ENCODE data around the gene SMAD9. TPM values are rescaled to one million over a fixed set of nuclear protein-coding genes. Genes with fewer than 3 reads are reported as not detected.

Gene SMAD9
- total and polyA plus RNA-seq, 2 of the 13 experiments (the other 11 are each of a cell fraction or from before 2014, with no cell fraction given), result 4.2 to 7.7 TPM

- TF ChIP-seq ZBTB40 (IDR thresholded peaks at IDR 0.05), result no peak
- TF ChIP-seq ZBTB40 (CRISPR knock-in tag; IDR thresholded peaks at IDR 0.05), result no peak
- peak; percentile 34 to 54; a peak in 1 of 4 replicates for TF ChIP-seq HMGXB4 (CRISPR knock-in tag; IDR thresholded peaks at IDR 0.05; ENCODE audit: borderline replicate concordance in 1 of 2, low read depth in 1 of 2)
- TF ChIP-seq, protein P1, sequence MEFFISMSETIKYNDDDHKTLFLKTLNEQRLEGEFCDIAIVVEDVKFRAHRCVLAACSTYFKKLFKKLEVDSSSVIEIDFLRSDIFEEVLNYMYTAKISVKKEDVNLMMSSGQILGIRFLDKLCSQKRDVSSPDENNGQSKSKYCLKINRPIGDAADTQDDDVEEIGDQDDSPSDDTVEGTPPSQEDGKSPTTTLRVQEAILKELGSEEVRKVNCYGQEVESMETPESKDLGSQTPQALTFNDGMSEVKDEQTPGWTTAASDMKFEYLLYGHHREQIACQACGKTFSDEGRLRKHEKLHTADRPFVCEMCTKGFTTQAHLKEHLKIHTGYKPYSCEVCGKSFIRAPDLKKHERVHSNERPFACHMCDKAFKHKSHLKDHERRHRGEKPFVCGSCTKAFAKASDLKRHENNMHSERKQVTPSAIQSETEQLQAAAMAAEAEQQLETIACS (CRISPR knock-in tag; IDR thresholded peaks at IDR 0.05), result no peak
- peak; percentile 23; the same call in 1 of the 2 replicates for TF ChIP-seq KAT8 (CRISPR knock-in tag; IDR thresholded peaks at IDR 0.05)
- TF ChIP-seq PHB2 (IDR thresholded peaks at IDR 0.05; ENCODE audit: partially characterized antibody), result no peak
- TF ChIP-seq RBFOX2 (IDR thresholded peaks at IDR 0.05; ENCODE audit: low read depth, low read length), result peak; percentile 91
- TF ChIP-seq, protein P2, sequence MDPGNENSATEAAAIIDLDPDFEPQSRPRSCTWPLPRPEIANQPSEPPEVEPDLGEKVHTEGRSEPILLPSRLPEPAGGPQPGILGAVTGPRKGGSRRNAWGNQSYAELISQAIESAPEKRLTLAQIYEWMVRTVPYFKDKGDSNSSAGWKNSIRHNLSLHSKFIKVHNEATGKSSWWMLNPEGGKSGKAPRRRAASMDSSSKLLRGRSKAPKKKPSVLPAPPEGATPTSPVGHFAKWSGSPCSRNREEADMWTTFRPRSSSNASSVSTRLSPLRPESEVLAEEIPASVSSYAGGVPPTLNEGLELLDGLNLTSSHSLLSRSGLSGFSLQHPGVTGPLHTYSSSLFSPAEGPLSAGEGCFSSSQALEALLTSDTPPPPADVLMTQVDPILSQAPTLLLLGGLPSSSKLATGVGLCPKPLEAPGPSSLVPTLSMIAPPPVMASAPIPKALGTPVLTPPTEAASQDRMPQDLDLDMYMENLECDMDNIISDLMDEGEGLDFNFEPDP (CRISPR knock-in tag; conservative IDR thresholded peaks at IDR 0.05), result no peak
- TF ChIP-seq ZNF232 (CRISPR knock-in tag; IDR thresholded peaks at IDR 0.05; ENCODE audit: borderline replicate concordance), result no peak
- no peak for TF ChIP-seq FOXA1 (IDR thresholded peaks at IDR 0.05)
- TF ChIP-seq FOXA1 (CRISPR knock-in tag; IDR thresholded peaks at IDR 0.05), result peak; percentile 71
- TF ChIP-seq KDM5B (CRISPR knock-in tag; IDR thresholded peaks at IDR 0.05; ENCODE audit: borderline replicate concordance), result peak; percentile 61; the same call in 1 of the 2 replicates
Measured at GRCh38 chr13:36818804-36819738, 101.0 kb downstream of the SMAD9 start, which contains the start of gene RFXAP (continued).

Measured in HepG2 (cell line).